HG02938 (cell line): Measurements from ENCODE around the gene METTL16.
A peak's percentile ranks its signal among the peaks of the same experiment; 100 is the strongest.

Experiments used
- ATAC-seq: cut with Tn5 transposase; IDR thresholded peaks from one replicate; pipeline ENCODE4 v1.9.1; 2021; ENCODE audit warnings: mild to moderate bottlenecking, moderate library complexity; ENCODE audit not compliant: unreplicated experiment

METTL16 gene

GRCh38 chr17:2416010-2416734 lies 95.5 kb downstream of the METTL16 start:
- no peak for ATAC-seq

GRCh38 chr17:2415081-2415480 lies 96.6 kb downstream of the METTL16 start:
- ATAC-seq, result no peak

- ATAC-seq, result no peak
Measured at GRCh38 chr17:2414446-2415064, 97.1 kb downstream of the METTL16 start.

- ATAC-seq, result no peak
Measured at GRCh38 chr17:2412561-2413021, 99.1 kb downstream of the METTL16 start.

- ATAC-seq, result no peak
Measured at GRCh38 chr17:2410951-2411350, 100.7 kb downstream of the METTL16 start.

DNA sequence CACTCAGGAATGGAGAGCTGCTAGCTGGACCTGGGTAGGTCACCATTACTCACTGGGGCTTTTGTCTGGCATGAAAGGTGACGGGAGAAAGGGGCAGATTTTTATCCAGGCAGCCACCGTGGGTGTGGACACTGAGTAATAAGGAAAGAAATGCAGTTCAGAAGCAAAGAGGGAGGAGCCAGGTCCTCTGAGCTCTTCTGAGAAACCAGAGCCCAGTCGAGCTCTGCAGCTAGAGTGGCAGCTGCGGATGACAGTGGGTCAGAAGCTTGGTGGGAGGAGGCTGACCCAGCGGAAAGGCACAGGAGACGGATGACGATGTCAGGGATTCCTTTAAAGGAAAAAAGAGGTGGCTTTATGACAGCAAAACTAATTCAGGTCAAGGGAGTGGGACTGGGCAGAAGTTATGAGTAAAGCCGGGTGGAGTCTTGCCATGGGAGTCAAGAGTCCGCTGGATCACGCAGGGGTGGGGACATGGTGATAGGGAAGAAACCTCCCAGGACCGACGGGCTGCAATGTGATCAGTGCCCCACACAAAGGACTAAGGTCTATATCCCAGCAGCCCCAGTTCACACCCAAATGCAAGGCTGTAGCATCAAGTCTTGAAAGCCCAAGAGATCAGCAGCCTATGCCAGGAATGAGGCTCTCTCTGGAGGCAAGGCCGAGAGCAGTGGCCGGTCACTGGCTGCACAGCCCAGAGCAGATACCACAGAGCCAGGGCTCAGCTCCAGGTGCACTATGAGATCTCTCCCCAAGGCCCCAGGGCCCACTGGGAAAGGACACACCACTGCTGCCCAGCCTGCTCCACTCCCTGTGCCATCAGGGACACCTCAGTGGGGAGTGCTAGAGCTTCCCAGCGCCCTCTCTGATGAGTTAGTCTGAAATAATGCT lies 104.5 kb downstream of the METTL16 start:
- no peak for ATAC-seq

DNA sequence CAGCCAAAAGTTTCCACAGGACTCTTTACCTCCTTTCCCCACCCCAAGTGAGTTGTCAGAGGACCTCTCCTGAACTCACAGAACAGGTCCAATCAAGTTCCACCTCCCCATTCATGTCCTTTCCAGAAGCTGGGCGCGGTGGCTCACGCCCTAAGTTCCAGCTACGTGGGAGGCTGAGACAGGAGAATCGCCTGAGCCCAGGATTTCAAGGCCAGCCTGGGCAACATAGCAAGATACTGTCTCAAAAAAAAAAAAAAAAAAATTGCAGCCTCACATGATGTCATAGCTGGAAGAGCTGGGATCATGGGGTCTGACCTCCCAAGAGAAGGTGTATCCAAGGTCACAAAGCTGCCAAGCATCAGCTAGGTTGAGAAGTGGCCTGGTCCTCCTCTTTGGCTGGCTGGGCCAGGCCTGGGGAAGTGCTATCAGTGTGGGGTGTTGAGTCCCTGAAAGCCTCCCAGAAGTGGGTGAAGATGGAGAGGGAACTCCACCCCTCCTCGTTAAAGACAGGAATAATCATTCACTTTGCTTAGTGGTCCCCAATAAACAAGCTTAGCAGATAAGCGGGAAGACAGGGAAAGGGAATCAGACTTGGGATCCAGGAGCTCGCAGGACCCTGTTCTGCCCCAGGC lies 105.3 kb downstream of the METTL16 start:
- ATAC-seq, result no peak

- ATAC-seq, result no peak
Measured at GRCh38 chr17:2405247-2405926, 106.3 kb downstream of the METTL16 start.

DNA sequence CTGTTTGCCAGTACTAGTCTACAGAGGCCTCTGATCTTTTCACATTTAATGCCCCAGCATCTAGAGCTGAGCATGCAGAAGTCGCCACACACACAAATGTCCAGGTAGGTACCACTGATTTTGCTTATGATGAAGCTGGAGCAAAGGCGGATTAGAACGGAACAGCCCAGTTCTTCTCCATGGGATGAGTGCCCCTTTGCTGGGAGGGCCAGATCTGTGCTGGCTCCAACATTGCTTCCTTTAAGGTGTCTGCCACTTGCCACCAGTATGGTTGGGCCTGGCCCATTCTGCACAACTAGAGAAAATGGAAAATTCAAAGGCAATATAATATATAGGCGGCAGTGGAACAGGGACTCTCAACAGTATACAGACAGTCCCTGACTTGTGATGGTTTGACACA lies 108.6 kb downstream of the METTL16 start:
- ATAC-seq, result no peak

- no peak for ATAC-seq
Measured at GRCh38 chr17:2402544-2402943, 109.1 kb downstream of the METTL16 start.

GRCh38 chr17:2401426-2402221 lies 110.1 kb downstream of the METTL16 start:
- ATAC-seq, result peak; percentile 39

DNA sequence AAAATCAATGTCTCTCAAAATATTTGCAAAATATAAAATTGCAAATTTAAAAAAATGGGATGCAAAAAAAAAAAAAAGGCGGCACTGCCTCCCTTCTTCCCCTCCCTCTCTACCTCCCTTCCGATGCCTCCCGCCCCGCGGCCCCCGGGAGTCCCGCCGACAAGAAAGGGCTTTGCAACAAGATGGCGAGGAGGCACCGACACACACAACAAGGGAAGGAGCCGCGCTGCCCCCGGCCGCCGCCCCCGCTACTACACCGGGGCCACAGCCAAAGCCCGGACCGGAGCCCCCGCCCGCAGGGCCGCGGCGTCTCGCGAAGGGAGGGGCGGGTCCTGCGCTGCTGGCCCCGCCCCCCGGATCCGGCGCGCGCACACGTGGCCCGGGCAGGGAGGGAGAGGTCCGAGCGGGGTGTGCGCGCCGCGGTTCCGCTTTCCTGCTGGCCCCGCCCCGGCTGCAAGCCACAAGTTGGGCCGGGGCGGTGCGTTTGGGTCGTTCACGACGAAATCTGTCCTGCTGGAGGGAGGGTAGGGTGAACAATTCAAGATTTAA lies 110.7 kb downstream of the METTL16 start, which contains the start of gene MNT:
Gene MNT (minus strand): TSS at position 184 of the 549 bp plus-strand sequence. CDS start 348 bp downstream, outside the sequence.
- peak; percentile 23 for ATAC-seq

DNA sequence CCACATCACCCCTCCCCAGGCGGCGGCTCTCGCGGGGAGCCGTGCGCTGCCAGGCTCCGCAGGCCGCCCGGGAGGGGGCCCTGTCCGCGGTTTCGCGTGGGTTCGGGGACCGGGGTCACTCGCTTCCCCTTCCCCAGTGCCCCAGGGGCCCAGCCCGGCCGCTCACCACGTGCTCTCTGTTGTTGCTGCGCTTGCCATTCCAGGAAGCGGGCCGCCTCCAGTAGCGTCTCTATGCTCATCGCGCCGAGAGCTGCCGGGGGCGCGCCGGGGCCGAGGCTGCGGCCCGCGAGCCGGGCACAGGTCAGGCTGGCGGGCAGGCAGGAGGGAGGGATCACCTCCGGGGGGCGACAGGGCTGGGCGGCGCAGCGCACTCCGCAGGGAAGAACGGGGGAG lies 111.2 kb downstream of the METTL16 start:
- ATAC-seq, result no peak

GRCh38 chr17:2399572-2400473 lies 111.9 kb downstream of the METTL16 start:
- peak; percentile 38 for ATAC-seq

GRCh38 chr17:2398655-2399571 lies 112.8 kb downstream of the METTL16 start:
- no peak for ATAC-seq

DNA sequence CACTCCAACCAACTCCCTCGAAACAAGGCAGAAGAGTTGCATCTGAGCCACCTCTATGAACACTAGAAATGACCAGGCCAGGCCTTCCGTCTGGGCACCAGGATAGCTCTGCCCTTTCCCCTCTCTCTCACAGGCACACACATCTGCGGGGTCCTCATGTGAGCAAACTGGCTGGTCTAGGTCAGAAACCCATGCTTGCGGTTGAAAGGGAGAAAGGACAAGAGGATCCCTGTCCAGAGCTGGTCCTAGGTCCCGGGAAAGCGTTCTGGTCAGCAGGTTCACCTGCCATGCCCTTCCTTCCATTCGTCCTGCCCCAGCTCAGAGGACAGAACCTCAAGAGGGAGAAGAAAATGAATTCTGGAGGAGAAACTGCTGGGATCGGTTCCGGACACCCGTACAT lies 113.5 kb downstream of the METTL16 start:
- no peak for ATAC-seq
